CD4-positive, alpha-beta T cell treated with Interferon gamma for 1 hour (primary cell): Measurements from ENCODE around the gene TDP1.

Experiments used
- DNase-seq: peaks from one replicate; pipeline ENCODE4 v3.0.0-alpha.2; 2020

Gene TDP1

DNA sequence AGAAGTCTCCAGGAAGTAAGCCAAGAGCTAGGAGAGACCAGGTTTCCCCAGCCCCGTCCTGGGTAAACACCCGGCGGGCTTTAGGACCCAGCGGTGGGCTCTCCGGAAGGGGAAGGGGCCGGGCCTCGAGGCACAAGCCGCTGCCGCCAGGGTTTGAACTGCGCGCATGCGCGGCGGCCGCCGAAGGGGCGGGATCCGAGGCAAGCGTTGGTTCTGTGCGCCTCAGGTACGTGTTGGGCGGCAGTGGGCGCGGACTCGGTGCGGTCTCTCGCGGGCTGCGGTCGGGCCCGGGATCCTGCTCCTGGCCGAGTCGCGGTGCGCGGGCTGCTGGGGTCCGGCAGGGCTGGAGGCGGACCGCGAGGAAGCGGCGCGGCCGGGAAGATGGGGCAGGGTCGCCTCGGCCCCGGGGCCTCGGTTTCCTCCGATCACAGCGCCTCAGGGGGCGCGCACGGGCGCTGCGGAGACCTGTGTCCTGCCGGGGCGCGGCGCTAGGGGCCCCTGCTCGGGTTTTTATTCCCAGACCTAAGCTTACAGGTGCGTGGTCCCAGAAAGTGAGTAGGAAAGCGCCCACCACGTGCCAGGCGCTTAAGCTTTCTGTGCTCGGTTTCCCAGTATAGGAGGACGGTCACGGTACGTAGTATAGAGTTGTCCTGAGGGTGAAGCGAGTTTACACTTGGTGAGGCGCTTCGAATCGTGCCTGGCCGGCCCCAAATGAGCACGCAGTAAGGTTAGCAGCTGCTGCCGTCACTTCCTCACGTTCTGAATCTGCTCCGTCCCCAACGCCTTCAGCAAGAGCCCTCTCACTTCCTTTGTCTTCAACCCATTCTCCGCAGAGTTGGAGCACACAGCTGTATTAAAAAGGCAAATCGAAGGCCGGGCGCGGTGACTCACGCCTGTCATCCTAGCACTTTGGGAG, at the start of gene TDP1:
Gene TDP1, plus strand, starts transcription at position 183 of the 916 bp plus-strand sequence. CDS start 7,188 bp downstream, outside the sequence.
- peak; percentile 97 for DNase-seq

DNA sequence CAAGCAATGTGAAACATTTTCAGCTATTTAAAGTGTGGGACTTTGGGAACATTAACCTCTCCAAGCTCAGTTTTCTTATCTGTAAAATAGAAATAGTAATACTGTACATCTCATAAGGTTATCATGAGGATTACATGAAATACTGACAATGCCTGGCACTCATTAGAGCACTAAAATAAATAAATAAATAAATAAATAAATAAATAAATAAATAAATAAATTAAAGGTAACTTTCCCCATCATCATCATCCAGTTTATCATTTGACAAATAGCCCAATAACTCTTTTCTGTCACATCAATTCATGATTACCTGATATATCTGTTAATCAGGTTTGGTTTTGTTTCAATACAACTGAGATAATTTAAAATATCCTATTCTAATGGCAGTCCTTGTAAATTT, 49.7 kb upstream of the TDP1 start:
- no peak for DNase-seq

DNA sequence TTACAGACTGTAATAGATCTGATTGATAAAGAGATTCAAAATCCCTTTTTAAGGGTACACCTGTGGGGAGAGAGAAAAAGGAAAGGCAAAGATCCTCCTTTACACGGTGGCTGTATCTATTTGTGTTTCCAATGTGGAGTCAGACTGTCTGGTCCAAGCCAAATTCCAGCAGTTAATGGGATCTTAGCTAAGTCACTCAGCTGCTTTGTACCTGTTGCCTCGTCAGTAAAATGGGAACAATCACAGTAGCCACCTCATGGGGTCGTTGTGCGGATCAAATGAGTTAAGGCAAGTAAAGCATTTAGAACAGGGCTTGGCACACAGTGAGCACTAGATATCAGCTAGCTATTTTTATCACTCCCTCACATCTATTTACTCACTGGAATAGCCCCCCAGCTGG, 48.1 kb upstream of the TDP1 start:
- DNase-seq = no peak

DNA sequence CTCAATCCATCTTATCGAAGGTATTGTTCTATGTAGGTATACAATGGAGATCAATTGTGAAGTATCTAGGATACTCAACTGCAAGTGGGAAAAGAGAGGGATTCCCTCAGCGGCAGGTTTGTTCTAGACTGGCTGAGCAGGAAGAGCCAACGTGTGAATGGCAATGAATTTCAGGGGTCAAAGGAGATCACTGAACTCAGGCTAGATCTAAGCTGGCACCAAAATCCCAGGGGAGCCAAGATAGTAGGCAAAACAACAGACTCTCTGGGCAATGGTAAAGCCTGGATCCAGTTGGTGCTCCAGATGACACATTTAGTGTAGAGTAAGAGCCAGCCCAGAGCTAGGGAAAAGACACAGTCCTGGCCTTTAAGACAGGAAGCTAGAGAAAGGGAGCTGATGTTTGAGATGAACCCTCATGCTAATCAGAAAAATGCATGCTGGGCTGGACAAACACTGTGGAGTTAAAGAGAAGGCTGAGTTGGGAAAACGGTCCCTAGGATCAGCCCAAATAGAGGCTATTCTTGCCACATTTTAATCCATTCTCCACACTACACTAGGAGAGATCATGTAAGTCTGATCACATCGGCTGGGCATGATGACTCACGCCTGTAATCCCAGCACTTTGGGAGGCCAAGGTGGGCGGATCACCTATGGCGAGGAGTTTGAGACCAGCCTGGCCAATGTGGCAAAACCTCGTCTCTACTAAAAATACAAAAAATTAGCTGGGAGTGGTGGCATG, 46.8 kb upstream of the TDP1 start:
- no peak for DNase-seq

DNA sequence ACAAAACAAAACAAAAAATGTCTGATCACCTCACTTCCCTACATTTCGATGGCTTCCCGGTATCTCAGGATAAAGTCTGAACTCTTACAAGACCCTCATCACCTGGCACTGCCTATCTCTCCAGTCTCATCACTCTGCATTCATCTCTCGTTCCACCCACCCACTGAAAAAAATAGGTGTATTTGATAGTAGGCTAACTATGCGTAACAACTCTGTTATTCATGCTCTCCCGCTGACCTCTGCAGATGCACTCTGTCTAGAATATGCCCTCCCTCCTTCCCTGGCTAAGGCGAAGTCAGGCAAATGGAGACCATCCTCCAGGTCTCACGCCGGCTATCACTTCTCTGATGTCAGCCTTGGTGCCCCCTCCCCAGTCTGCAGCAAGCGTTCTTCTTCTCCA, 46.1 kb upstream of the TDP1 start:
- no peak for DNase-seq

DNA sequence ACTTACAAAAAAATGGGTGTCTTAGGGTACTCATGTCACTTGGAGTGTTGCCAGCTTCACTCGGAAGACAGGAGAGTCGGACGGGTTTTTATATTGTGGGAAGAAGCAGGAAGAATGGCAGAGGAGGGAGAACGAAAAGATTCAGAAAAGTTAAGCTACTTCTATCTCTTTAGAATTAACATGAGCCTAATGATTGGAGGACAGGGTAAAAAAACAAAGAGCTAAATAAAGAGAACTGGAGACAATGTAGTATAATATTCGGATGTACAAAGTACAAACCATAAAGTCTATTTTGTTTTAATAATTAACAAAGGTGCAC, 45.1 kb upstream of the TDP1 start:
- no peak for DNase-seq

DNA sequence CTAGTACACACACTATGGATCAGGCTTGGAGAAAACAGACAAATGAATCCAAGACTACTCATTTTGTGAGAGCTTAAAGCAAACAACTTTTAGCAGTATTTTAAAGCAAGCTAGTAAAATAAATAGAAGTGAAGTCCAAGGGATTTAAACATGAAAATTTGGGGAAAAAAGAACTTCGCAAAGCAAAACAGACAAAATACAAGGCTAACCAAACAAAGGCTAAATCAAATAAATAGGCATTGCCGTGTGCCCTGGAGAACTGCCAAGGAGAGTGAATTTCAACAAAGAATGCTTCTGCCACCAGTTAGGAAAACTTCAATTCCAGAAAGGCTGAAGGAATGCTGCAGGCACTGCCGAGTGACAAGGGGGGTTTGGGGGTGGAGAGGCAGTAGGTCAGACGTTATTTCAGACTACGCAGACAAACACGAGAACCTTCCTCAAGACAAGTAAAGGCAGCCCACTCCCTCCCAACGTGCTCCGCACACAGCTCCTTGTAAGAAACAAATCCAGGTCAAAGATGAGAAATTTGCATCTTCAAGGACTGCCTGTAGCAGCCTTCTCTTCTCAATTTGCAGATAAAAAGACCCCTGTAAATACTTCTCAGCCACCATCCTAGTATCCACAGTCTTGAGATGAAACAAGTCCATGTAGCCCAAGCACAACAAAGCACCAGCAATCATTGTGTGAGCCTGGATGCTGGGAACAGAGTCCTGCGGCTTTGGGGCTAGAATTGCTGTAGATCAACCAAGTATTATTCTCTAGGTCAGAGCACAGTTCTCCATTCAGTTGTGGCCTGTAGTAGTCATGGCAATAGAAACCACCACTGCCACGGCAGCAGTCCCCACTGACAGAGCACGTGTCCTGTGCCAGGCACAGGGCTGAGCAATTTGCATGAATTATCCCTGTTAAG, 44.5 kb upstream of the TDP1 start:
- peak; percentile 32 for DNase-seq

DNA sequence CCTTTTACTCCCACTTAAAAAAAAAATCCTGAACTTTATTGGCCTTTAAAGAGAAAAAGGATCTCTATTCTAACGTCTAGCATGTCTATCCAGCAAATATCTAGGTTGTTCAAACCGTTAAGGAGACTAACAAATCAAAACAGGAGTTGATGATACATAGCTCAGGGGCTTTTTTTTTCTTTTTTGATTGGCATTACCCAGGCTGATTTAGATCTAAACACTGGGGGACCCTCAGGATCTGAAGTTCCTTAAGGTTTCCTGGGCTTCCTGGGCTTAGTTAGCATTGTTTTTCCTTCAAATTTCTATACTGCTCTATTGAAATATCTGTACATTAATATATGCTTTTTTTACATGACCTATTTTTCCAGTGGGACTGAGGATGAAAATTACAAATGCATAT, 43.5 kb upstream of the TDP1 start:
- no peak for DNase-seq

DNA sequence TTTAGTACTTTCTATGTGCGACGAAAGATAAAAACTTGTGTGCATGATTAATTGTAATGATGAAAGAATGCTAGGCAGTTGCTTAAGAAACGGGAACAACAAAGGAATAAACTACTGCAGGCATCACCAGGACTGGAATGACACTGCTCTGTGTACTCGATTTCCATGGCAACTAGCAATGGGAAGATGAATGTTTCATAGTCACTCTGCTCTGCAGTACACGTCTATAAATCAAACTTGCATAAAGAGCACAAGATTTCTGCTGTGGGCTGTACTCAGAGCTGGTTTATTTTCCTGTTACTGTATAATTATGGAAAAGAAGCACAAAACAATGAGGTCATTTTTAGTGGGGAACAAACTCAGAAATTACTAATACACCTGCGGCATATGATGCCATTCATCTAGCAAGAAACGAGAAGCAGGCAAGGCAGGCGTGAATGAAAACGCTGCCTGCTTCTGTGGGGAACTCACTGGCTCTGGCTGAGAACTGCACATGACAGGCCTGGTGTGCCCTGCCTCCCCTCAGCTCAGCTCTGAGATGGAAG, 43.0 kb upstream of the TDP1 start:
- DNase-seq = peak; percentile 44

DNA sequence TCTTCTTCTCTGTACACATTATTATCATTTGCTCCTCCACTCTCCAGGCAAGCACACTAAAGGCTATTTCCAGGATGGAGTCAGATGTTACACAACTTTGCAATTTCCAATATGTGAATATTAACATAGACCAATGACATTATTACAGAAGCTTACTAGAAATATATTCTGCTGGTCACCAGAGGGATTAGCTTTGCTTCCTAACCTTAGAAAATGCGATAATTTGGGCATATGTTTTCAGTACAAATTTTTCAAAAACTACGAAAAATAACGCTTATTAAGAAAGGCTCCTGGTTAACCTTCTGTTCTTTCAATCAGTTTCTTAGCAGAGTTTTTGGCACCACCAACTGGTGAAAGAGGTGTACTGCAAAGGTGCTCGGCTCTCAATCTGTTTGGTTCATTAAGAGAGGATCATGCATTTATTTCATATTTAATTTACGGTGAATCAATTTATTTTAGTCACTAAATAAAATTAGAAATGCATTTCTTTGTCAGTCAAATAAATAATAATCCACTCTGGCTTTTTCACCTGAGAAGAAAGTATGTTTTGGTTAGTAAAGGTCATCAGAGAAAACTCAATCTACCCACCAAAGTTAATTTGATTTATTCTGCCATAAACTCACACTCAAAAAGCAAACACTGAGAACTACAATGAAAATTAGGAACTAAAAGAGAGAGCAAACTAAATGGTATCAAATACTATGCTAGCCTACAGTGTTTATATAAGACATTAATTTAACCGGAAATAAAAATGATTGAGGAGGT, 40.4 kb upstream of the TDP1 start:
- peak; percentile 26 for DNase-seq

DNA sequence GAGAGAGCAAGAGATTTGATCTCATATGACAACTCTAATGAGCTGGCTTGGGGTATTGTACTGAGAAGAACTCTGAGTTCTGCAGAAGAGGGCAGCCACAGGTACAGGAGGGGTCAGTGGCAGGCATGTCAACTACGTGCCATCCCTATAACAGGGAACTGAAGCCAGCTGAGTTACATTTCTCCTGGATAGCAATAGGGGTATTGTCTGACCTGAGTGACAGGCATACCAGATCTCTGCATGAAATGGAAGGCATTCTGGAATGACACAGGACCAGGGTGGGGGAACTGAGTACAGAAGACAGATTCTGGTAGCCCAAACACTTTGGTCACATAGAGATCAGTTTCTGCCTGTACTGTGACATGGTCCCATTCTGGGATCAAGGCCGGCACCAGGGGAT, 37.0 kb upstream of the TDP1 start:
- DNase-seq = no peak

DNA sequence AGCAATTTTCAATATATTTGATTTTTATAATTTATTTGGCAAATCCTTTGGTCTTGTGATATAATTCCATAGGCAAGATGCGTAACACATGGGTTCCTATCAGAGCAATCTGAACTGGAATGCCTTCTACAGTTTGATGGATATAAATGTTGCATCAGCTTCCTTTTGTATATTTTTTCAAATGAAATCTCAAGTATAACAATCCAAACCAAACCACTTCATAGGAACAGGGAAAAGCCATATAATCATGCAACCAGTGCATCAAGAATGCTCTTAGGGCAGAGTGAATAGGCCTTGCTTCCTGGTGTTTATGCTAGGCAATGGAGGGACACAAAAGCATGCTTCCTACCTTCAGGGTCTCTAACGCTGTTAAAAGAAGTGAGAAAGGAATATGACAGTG, 35.7 kb upstream of the TDP1 start:
- no peak for DNase-seq

DNA sequence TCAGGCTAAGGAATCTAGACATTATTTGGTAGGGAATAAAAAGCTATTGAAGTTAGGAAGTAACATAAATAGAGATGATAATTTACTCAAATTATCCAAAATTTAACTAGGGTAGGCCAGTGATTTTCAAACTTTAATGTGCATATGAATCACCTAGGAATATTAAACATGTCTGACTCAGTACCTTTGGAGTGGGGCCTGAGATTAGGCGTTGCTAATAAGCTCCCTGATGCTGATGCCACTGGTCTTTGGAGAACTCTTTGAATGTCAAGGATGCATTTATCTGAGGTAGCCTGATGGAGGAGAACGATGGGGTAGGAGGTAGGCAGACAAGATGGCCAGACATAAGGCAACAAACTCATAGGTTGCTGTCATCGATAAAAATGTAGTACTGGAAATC, 34.4 kb upstream of the TDP1 start:
- no peak for DNase-seq

DNA sequence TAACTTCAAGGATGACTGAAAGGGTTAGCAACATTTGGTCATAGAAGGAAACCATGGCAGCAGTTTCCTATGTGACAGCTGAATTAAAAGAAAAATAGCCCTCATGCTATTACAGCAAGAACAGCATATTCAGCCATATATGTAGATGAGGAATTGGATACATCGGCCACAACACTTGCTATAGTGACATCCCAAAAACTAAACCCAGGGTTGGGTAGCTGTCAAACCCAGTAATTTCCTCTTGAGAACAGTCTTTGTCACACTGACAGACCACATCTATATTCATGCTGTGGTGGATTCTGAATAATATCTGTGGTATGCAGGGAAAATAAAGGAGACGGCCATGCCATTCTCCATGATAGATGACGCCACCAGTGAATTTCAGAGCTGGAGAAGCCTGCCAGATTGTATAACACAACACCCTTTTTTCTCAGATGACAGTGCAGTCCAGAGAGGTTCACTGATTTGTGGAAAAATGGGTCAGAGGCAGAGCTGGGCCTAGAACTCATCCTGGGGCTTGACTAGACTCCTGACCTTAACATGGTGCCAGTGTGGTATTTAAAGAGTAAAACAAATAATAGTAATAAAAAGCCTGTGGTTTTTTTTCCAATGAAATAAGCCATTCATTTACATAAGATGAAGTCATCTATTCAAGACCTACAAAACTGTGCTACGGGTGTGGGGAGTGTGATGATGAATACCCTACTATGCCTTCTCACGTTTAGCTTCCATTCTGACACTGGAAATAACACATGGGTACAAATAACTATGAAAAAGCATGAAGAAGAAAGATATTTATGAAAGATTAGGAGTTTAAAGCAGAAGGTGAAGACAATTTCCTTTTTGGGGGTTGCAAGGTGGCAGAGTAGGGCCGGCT, 33.5 kb upstream of the TDP1 start:
- DNase-seq = no peak

DNA sequence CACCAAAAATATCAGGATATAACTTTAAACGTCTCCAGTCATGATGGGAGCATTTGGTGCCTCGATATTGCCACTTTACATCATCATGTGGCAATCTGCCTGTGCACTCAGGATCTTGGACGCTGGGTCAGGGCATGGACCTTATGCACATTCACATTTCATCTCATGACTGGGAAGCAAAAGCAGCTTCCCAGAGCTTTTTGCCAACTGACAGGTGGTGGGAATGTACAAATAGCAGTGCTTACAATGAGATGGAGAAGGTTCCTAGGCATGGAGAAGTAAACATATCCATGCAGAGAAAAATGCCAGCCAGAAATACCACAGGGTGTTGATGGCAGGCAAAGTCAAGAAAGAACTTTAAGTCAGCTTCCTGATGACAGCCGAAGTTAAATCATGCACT, 31.5 kb upstream of the TDP1 start:
- no peak for DNase-seq

DNA sequence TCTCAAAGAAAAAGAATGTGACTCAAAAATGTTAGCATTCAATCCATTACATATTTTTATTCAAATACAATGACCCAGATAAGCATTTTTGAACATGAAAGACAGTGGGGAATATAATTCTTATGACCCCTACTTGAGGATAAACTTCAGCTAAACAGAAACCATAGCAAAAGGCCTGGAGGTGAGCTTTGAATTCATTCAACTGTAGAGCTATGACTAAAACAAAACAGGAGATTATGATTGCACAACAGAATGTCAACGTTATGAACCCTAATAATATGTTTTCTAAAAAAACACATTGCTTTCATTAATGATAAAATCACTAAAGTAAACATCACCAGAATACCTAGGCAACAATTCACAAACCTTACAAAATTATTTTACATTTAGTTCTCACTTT, 29.0 kb upstream of the TDP1 start:
- no peak for DNase-seq

DNA sequence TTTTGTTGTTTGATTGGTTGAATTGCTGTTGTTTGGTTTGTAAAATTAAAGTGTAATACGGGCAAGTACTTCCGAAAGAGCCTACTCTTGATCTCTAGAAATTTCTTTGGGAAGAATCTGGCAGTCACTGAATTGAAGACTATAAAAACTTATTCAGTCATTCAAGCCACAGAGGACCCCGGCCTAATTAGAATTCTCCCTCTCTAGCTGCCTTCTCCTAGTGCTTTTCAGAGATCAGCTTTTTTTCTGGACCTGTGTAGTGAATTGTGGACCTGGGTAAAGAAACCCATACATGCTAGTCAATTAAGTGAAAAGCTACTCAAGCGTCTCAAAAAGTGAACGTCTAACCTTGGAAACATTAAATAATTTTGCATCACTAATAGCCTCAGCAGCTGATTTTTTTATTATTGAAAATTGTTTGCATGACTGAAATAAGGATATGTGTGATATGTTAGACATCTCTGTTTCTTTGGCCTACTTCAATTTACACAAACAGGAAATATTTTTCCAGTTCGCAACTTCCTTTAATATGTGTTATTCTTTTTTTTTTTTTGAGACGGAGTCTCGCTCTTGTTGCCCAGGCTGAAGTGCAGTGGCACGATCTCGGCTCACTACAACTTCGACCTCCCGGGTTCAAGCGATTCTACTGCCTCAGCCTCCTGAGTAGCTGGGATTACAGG, 28.4 kb upstream of the TDP1 start:
- DNase-seq = no peak

DNA sequence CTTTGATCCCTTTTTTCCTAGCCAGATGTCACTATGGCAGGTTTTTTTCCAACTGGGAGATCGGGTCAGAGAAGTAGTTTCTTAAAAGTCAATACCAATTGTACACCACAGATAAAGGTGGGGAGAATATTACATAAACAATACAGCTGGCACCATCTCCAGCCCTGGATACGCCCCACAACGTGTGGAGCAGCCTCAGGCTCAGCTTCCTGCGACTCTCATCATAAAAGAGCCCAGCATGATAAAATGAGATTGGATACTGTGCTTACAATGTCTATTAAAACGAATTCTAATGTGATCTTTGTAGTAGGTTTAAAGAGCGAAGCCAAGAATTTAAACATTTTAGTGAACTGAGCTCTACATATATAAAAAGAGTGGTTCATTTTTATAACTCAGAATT, 22.7 kb upstream of the TDP1 start:
- no peak for DNase-seq

DNA sequence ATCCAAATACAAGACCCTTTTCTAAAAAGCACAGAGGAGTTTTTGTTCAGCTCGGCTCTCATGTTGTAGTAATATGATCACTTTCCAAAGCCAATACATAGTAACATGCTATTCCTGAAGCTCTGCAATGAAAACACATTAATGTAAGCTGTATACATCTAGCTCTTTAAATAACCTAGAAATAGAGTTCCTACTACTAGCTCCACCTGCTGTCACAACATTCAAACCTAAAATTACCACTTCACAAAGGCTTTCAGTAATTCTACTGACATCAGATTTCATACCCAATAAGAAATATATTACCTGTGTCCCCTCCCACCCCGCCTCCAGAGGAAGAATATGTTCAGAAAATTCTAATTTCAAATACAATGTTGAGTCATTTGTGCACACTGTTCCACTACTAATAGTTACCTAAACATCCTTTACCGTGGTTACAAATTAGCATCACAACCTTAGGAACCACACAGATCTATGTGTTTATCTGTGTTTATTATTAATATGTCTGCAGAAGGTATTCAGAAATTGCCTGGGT, 19.0 kb upstream of the TDP1 start:
- DNase-seq = no peak

DNA sequence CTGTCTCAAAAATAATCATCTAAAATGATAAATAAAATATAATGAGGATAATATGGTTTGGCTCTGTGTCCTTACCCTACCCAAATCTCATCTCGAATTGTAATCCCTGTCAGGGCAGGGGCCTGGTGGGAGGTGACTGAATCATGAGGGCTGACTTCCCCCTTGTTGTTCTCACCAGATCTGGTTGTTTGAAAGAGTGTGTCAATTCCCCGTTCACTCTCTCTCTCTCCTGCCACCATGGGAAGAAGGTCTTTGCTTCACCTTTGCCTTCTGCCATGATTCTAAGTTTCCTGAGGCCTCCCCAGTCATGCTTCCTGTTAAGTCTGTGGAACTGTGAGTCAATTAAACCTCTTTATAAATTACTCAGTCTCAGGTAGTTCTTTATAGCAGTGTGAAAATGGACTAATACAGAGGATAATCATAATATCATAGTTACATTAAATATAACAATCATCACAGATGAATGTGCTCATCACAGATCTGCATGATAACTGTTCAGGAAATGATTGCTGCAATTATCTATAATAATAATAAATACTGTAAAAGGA, 13.8 kb upstream of the TDP1 start:
- no peak for DNase-seq
